Hematopoietic multipotent progenitor cell treated with erythropoietin and hydrocortisone succinate and interleukin-3 and kit ligand, for 4 days (in vitro differentiated cells): ENCODE data around the gene SV2B.
"Not testable (repeated sequence)": the region's sequence is repeated elsewhere in the genome, so short reads cannot be mapped to it uniquely, and the experiment has no call there.

Experiments used
- DNase-seq: peaks from one replicate; pipeline ENCODE4 v3.0.0-alpha.2; 2015

SV2B gene, protein sequence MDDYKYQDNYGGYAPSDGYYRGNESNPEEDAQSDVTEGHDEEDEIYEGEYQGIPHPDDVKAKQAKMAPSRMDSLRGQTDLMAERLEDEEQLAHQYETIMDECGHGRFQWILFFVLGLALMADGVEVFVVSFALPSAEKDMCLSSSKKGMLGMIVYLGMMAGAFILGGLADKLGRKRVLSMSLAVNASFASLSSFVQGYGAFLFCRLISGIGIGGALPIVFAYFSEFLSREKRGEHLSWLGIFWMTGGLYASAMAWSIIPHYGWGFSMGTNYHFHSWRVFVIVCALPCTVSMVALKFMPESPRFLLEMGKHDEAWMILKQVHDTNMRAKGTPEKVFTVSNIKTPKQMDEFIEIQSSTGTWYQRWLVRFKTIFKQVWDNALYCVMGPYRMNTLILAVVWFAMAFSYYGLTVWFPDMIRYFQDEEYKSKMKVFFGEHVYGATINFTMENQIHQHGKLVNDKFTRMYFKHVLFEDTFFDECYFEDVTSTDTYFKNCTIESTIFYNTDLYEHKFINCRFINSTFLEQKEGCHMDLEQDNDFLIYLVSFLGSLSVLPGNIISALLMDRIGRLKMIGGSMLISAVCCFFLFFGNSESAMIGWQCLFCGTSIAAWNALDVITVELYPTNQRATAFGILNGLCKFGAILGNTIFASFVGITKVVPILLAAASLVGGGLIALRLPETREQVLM

DNA sequence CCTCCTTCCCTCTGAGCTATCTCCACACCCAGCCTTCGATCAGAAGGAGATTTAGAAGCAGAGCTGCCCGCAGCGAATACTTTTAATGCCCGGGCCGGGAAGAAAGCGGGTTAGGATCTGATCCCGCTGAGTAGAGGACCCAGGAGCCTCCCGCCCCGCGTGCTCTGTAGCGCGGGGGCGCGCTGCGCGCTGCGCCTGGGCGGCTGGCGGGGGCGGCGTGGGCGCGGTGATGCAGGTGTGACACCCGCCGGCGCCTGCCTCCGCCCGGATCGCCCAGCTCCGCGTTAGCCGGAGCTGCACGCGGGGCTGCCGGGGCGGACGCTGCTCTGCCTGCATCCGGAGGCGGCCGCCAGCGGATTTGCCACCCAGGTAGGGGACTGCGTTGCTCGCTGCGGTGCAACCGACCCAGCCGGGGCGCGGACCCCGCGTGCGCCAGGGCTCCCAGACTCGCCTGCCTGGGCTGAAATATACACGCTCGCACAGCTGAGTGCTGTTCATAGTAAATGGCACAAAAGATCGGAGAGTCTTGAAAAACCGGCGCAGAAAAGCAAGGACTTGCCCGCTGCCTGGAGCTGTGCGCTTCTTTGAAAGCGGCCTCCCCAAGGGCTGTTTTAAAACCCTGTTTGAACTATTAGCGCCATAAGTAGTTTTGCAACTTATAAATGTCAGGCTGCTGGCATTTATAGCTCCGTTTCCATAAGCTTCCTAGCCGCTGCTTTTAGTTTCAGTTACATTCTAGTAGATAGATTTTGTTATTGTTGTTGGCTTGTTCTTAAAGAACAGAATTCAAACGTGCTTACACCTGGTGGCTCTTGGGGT is at the start of gene SV2B:
TSS of gene SV2B (plus strand) at position 263 of the 819 bp plus-strand sequence. CDS start 126,007 bp downstream, outside the sequence.
- DNase-seq = peak; percentile 43

- DNase-seq = no peak
Measured at GRCh38 chr15:91051248-91051647, 48.8 kb upstream of the SV2B start.

DNA sequence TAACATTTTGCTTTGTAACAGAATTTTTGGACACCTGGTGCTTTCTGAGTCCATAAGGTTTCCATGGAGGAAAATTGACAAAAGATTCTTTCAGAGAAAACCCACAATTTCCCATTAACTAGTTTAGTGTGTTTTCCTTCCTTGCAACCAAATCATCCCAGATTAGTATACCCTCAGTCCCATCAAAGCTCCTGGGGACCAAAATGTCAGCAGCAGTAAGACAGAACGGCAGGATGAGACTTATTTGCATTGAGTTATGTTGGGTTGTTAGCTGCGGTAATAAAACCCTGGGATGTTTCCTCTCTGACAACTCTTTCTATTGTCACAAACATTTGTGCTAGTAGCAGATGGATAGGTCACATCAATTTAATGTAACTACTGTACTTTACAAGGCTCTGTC is 45.2 kb upstream of the SV2B start:
- no peak for DNase-seq

GRCh38 chr15:91055548-91056331 is 44.3 kb upstream of the SV2B start:
- peak; percentile 79 for DNase-seq

GRCh38 chr15:91061230-91061629 is 38.8 kb upstream of the SV2B start:
- no peak for DNase-seq

GRCh38 chr15:91061997-91062396 is 38.1 kb upstream of the SV2B start:
- no peak for DNase-seq

DNA sequence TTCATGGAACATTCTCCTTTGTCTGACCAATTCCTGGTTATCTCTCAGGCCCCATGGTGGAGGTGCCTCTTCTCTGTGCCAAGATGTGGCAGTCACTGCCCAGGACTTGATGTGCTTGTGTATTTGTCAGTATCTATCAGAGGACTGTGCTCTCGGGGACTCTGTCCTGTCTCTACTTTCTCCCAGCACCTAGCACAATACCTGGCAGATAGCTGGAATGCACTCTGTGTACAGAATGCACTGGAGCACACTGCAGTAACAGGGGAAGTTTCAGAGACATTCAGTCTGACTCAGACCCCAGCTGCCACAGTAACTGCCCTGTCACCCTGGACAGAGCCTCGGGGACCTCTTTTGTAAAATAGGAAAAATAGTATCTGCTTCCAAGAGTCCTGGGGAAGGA is 34.6 kb upstream of the SV2B start:
- no peak for DNase-seq

- DNase-seq = no peak
Measured at GRCh38 chr15:91067036-91067435, 33.0 kb upstream of the SV2B start.

- no peak for DNase-seq
Measured at GRCh38 chr15:91068436-91068835, 31.6 kb upstream of the SV2B start.

- DNase-seq = no peak
Measured at GRCh38 chr15:91068966-91069365, 31.1 kb upstream of the SV2B start.

DNA sequence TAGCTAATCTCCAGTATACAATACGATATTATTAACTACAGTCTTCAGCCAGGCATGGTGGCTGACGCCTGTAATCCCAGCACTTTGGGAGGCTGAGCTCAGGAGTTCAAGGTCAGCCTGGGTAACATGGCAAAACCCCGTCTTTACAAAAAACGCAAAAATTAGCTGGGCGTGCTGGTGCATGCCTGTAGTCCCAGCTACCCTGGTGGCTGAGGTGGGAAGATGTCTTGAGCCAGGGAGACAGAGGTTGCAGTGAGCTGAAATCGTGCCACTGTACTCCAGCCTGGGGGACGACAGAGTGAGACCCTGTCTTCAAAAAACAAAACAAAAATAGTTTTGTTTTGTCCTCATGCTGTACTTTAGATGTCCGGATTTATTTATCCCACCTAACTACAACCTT is 29.2 kb upstream of the SV2B start:
- DNase-seq = no peak

DNA sequence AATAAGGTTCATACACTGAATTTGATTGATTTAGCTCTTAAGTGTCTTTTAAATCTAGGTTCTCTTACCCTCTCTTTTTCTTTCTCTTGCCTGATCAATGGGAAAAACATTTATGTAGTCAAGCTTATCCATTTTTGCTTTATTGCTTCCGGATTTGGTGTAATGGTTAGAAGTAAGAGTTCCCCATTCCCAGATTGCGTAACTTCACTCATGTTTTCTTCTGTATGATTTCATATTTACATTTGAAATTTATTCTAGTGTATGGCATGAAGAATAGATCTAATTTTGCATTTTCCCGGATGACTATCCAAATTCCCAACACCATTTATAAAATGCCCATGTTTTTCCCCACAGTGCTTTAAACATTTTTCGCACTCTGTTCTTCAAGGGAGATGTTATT is 27.9 kb upstream of the SV2B start:
- DNase-seq = no peak

- DNase-seq = no peak
Measured at GRCh38 chr15:91073077-91073476, 27.0 kb upstream of the SV2B start.

DNA sequence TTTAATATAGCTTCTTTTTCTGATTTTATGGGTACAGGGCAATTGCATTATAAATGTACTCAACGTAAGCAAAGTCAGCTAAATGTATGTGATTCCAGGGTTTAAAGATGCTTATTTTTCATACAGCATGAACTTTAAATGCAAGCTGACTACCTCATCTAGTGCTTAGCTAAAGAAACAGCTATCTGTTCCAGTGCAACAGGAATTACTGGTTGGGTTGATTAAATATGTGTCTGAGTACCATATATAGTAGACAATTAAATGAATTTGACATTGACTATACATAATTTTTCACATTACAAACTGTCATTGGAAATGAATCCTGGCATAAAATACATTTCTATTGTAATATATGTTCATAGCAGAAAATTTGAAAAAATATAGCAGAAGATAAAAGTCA is 26.3 kb upstream of the SV2B start:
- DNase-seq = no peak

- DNase-seq = peak; percentile 30
Measured at GRCh38 chr15:91075739-91076138, 24.3 kb upstream of the SV2B start.

DNA sequence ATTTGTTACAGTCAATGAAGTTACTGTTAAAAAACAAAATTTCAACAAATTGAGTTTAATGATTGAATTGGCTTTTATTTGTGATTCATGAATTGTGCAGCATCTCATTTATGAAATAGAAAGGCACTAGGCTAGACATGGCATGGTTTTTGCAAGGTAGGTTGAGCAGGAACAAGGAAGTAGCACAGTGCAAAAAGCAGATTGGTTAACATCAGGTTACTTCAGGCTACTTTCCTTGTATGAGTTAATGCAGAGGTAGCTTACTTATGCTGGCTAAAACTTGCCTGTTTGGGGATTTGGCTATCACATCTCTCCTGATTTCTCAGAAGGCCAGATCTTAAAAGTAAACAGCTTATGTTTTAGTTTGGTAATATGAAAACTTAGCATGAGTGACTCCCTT is 23.0 kb upstream of the SV2B start:
- no peak for DNase-seq

- DNase-seq = not testable (repeated sequence)
Measured at GRCh38 chr15:91093866-91094265, 6.2 kb upstream of the SV2B start.

GRCh38 chr15:91098451-91098850 is 1.6 kb upstream of the SV2B start:
- DNase-seq = no peak

DNA sequence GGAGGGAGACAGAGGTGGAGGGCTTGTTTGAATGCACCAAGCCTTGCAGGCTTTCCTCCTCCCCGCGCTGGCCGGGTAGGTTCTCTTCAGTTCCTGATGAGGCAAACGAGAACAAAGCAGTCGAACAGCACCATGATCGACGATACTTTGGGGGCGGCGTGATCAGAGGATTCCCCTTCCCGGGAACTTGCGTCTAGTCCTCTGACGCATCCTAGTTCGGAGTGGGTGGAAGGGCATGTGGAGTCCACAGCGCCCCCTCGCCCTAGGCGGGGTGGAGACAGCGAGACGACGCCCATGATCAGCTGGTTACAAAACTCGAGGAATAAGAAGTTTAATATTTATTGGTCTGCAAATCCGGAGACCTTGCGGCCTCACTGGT is 452 bp upstream of the SV2B start:
- peak; percentile 45 for DNase-seq

DNA sequence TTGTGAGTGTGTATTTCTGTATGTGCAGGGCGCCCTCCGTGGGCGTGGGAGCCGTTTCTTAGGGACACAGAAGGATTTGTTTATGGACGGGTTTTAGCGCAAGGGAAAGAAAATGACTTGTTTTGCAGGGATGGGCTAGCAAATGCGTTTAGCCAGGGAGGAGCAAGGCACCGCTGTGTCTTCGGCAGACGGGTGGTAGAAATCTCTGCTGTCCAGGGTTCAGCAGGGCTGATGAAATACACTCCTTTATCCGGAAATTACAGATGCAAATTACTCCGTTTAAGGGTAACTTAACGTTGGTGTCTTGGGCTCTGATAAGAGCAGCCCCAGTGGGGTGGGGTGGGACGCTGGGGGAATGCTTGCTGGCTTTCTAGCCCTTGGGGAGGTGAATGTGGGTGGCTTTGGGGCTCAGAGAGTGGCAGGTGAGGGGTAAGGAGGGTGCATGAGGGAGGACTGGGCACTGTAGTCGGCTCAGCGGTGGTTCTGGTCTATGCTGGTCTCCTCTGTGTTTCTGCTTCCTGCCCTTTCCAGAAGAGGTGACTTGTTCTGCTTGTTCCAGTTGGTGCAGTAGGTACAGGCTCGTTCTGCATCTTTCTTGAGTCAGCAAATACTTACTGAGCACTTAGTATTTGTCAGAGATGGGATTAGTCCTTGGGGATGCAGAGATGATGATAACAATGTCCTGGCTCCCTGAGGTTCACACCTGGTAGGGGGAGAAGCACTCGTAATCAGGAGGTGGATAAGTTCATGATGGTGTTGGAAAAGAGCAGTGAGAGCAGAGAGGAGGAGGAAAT is 954 bp downstream of the SV2B start:
- peak; percentile 30 for DNase-seq

DNA sequence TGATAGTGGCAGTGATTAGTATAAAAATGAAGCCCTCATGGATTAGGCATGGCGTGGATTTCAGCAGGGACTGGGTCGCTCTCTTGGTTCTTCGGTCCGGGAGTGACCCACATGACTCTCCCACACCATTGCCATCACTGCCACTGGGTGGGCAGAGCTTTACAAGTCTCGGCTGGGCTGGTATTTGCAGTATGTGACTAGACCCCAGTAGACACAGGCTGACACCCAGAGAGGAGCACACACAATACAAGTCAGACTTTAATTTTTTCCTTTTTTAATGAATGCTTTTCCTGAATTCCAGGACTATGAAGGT is 1.5 kb downstream of the SV2B start:
- no peak for DNase-seq
